ENCODE measurements around the gene LARGE1.

The LARGE1 gene

DNA sequence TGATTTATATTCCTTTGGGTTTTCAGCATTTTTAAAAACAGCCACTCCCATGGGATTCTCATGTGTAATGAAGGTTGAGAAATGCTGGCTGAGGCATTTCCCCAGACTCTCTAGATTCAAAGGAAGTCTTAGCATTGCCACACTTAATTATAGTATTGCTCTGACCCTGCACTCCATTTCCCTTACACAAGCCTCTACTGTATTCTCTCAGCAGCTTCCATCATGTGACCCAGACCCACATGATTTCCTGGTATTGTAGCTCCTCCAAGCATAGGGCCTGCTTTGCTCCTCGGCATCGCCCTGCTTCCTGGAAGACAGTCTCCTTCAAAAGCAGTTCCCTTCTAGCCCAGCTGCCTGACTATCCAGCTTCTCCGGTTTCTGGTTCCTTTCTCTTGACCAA is 261.5 kb downstream of the LARGE1 start:
- DNase-seq (ENCODE audit: low read depth in 2 of 2) = no peak

DNA sequence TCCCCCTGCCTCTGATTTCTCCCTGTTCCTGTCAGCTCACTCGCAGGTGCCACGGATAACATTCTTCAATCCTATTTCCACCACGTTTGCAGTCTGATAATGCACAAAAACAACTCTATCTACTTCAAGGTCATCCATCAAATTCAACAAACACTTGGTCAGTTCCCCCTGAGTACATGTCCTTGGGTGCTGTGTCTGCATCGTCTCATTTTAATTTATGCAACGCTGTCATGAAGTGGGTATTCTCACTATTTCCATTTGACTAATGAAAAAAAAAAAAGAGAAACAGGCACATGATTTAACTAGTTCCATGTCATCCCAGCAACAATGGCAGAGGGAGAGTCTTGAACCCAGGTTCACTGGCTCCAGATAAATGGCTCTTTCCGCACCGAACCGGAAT is 262.6 kb downstream of the LARGE1 start:
- DNase-seq (ENCODE audit: low read depth in 2 of 2) = no peak

DNA sequence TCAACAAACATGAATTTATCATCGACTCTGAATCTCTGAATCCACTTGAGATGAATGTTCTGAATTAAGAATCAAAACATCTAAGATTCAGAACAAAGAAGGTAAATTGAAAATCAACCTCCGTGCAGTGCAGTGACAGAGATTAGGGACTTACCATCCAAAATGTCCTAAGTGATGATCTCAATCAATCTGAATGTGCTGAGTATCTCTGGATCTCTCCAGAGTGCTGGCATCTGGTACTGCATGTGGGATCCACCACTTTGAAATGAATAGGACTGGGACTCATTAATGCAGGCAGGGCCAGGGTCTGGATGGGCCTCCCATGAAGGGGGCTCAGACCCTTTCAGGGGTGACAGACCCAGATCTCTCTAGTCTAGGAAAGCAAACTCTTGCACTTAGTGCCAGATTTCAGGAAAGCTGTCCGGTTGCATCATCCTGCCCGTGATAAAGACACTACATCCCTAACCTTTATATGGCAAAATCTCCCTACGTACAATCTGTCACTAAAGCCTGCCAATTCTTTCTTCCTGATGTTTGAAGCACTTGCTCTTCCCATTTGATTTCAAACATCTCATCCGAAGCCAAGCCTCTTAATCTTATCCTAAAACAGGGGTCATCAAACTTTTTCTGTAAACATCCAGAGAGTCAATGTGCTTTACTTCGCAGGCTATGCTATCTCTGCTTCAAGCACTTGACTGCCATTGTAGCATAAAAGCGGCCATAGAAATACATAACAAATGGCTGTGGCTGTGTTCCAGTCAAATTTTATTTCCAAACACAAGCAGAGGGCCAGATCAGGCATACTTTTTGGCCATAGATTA is 263.3 kb downstream of the LARGE1 start:
- DNase-seq (ENCODE audit: low read depth in 2 of 2) = no peak

DNA sequence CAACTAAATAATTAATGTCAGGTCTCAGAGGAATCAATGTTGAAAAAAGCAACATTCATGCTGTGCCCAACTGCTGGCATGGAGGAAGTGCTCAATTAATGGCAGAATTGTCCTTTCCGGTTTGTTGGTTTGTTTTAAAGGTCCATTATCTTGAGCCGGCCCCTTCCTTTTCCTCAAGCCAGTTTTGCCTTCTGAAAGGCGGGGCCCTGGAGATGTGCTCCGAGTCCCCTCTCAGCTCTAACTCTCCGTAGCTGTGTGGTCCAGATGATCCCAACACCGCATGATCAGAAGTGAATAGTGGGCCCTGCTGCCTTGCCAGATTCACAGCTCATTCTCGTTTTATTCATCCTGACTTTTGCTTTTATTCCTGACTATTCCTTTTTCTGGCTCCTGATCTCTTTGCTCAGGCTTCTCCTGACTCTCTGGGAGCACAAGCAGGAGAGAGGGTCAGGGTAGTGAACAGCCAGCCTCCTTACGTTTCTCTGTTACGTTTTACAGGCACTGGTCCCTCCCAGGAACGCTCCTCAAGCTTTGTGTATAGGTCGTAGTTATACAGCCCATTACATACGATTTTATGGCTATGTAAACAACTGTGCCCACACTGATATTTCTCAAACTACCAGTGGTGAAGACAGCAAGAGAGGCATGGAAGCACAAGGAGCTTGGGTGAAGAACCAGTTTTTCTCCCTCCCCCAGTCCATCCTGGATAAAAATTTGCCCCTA is 265.9 kb downstream of the LARGE1 start:
- no peak for DNase-seq (ENCODE audit: low read depth in 2 of 2)

DNA sequence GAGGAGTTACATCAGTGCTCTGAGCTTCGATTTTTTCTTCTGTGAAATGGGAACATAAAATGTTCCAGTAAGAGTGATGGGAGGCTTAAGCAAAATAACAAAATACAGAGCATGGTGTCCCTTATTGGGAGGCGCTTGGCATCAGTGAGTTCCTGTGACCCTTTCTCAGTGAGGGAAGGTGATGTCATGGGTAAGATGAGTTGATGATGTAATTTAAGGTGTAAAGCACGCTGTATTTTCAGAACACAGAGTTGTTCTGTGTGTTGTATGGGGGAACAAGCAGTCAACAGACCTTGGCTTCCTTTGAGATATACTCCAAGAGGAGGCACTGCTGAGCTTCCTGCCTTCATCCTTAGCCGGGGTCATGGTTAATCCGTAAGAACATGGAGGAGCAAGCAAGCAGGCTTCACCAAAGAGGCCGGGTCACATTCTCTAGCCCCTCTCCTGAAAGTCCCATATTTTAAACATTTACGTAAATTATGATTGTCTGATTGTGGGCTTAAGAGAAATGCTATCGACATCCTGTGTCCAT is 266.7 kb downstream of the LARGE1 start:
- DNase-seq (ENCODE audit: low read depth in 2 of 2) = no peak

DNA sequence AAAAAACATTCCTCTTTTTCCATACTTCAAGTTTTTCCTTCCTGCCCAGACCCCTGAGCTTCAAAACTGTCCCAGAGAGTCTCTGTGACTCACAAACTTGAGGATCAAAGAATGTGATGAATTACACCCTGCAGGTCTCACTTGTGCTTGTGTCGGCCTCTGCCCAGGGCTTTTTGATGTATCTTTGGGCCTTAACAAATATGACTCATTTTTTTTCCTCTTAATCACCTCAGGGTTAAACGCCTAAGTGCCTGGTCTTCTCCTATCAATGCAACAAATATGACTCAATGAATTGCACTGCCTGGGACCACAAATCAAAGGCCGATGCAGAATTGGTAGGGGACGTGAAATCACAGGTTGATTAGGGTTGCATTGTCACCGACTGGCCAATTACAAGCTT is 267.7 kb downstream of the LARGE1 start:
- DNase-seq (ENCODE audit: low read depth in 2 of 2) = no peak

DNA sequence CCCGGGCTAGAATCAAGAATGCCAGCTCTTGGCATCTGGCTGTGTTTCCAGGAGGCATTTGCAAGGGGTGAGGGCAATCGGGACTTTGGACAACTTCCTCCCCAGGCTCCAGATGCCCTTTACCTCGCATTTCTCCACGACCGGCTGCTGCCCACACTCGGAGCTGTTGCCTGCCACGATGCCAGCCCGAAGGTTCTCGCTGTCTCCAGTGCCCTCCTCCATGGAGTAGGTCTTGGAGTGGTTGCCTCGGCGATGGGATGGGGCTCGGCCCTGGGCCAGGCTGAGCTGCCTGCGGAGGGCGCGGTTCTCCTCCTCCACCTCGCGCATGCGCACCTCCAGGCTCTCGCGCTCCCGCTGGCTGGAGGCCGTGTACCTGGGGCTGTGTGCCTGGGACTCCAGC is 270.0 kb downstream of the LARGE1 start:
- DNase-seq (ENCODE audit: low read depth in 2 of 2) = no peak

DNA sequence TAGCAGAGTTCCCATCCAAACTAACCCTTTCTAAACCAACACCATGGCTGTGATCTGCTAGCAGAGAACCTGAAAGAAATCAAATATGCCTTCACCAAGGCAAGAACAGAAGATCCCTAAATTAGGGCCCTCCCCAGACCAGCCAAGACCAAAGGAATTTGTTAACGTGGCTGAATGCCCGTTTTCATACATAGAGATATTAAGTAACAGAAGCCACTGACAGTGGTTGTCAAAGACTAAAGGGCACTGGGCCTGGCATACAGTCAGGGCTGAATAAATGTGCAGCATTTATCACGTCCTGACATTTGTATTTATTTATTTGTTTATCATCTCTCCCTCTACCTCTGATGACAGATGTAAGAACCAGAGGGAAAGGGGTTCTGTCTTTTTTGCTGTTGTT is 271.8 kb downstream of the LARGE1 start:
- no peak for DNase-seq (ENCODE audit: low read depth in 2 of 2)

DNA sequence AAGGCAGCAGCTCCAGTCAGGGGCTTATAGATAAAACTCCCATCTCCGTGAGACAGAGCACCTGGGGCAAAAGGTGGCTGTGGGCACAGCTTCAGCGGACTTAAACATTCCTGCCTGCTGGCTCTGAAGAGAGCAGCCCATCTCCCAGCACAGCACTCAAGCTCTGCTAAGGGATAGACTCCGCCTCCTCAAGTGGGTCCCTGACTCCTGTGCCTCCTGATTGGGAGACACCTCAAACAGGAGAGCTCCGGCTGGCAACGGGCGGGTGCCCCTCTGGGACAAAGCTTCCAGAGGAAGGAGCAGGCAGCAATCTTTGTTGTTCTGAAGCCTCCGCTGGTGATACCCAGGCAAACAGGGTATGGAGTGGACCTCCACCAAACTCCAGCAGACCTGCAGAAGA is 279.4 kb downstream of the LARGE1 start:
- no peak for DNase-seq (ENCODE audit: low read depth in 2 of 2)

DNA sequence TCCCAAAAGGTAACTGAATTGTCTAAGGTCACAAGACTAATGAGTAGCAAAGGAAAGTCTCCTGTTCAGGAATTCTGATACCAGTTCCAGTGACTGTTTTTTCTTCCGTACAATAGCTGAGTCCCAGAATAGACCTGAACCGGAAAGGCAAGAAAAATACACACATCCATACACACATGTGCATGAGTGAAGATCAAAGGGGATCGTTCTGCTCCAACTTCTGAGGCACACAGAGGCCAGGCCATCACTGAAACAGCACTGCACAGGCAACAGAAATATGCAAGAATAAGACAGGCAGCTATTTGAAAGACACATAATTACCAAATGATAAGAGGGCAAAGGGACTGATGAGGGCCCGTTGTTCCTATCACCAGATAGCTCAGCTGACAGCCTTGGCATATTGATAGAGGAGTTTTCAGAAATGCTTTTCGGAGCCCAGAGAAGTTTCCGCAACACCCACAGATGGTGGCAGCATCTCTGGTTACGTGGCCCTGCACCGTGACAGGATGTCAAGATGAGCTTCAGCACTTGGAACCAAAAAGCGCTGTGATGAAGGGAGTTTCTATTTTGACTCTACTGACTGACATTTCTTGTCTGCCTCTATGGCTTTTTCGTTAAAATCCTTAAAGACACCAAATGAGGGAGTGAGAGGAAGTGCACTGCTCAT is 280.6 kb downstream of the LARGE1 start:
- DNase-seq (ENCODE audit: low read depth in 2 of 2) = no peak

DNA sequence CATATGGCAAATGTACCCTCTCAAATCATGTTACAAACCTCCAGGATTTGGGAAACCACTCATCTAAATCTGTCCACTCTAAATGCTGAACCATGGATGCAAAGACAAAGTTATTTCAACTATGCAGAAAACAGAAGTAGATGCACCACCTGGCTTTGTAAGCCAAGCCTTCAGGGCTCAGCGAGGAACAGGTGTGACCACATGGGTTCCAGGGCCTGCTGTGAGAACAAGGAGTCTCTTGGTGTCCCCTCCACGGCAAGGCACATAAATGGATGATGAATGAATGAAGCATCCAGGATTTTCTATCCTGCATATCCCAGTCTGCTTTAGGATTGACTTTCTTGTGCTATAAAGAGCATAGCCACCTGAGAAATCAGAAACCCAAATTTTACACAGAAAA is 284.5 kb downstream of the LARGE1 start:
- no peak for DNase-seq (ENCODE audit: low read depth in 2 of 2)

DNA sequence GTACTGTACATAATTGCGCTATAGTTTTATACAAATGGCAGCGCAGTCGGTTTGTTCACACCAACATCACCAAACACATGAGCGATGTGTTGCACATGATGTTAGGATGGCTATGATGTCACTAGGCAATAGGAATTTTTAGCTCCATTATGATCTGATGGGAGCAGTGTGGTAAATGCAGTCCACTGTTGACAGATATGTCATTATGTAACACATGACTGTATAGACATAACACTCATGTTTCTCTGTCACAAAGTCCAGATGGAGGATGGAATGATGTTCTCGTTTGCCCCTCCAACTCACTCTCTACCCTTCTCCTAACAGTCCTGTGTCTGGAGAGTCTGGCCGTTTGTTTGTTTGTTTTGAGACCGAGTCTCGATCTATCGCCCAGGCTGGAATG is 288.5 kb downstream of the LARGE1 start:
- DNase-seq (ENCODE audit: low read depth in 2 of 2) = no peak

DNA sequence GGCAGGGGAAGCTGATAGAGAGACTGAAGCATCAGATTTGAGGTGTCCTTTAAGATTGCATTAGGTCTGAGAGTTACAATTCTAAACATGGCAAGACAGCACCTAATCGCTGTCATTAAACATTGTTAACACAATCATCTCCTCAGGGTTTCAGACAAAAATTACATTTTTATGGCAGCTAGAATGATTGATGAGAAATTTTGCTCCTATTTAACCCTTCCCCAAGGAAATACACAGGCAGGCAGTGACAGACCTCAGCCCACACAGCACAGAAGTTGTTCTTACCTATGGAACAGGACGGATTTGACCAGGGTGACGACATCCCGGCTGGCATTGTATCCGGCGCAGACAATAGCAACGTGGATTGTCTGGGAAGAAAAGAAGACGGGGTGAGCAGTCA is 294.3 kb downstream of the LARGE1 start:
- DNase-seq (ENCODE audit: low read depth in 2 of 2) = no peak

DNA sequence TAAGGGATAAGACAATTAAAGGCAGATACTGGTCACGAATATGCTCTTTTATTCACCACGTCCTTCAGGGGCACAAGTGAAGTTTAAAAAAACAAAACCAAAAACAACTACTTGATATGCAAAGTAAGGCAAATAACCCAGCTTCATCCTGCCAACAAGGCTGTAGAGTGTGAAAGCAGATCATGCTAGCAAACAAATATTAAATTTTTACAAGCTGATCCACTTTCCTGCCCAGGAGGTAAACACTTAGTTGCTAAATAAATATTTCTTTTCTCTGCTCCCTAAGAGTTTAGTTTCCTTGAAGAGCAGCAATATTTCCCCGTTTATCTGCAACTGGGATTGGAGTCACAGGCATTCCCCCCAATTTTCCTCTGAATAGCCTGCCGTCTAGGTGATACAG is 300.2 kb downstream of the LARGE1 start:
- DNase-seq (ENCODE audit: low read depth in 2 of 2) = no peak

DNA sequence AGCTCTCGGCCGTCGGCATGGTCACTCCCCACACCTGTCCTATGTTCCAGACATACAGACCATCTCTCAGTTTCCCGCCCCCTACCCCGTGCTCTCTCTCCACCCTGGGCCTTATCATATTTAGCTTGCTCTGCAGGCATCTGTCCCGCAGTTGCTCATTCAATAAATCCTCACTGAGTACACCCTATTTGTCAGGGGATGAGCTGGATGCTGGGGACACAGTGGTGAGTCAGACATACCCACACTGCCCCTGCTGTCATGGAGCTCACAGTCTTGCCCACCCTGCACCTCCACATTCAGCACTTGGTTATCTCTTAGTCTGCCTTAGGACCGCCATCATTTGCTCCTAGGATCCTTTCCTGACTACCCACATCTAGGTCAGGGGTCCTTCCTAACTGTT is 313.8 kb downstream of the LARGE1 start:
- DNase-seq (ENCODE audit: low read depth in 2 of 2) = no peak

DNA sequence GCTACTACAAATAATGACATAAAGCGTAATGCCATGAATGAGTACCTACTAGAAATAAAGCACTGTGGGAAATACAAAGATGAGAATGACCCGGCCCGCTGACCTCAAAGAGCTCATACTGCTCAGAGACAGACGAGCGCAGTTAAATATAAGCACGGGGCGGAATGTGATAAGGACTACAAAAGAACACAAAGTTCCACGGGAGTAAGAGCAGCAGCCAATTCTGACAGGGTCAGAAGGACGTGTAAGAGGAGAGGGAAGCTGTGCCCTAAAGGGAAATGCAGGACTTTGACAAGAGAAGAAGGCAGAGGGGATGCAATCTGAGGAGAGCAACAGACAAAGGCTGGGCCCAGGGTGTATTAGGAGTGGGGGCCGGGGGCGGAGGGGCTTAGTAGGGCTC is 314.6 kb downstream of the LARGE1 start:
- no peak for DNase-seq (ENCODE audit: low read depth in 2 of 2)

DNA sequence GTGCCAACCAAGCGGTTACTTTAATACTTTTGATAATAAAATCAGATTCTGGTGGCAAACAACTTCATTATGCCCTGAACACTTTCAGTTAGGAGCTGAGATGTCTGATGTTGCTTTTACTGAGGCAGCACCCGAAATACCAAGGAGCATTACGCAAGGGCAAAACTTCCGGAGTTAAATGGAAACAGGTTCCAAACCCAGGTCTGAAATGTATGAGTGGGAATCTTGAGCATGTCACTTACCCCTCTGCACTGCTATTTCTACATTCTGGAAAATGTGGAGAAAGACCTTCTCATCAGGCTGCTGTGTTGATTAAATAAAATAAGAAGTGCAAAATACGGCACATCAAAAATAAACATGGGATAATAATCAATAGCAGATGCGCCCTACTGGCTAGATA is 315.1 kb downstream of the LARGE1 start:
- DNase-seq (ENCODE audit: low read depth in 2 of 2) = no peak

DNA sequence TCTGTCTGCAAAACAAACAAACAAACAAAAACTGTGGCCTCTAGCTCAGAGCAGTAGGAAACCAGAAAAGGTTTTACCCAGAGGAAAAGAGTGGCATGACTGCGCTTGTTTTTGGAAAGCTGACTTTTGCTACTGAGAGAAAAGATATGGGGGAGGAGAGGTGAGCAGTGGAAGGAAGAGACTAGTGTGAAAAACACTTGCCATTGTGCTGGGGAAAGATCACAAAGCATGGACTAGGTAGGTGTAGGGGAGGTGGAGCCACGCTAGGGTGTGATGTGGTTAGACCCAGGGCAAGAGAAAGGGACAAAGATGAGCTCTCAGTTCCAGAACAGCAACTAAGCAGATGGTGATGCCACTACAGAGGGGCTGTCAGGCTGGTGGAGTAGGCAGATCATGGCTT is 319.2 kb downstream of the LARGE1 start:
- no peak for DNase-seq (ENCODE audit: low read depth in 2 of 2)

DNA sequence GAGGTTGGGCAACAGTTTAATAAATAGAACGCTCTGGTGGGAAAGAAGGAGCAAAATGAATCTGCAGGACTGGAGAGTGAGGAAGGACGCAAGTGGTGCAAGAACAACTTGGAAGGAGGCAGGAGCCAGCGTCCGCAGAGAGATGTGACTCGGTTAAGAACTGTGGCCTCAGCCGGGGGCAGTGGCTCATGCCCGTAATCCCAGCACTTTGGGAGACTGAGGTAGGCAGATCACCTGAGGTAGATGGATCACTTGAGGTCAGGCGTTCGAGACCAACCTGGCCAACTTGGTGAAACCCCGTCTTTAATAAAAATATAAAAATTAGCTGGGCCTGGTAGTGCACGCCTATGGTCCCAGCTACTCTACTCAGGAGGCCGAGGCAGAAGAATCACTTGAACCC is 319.7 kb downstream of the LARGE1 start:
- no peak for DNase-seq (ENCODE audit: low read depth in 2 of 2)

DNA sequence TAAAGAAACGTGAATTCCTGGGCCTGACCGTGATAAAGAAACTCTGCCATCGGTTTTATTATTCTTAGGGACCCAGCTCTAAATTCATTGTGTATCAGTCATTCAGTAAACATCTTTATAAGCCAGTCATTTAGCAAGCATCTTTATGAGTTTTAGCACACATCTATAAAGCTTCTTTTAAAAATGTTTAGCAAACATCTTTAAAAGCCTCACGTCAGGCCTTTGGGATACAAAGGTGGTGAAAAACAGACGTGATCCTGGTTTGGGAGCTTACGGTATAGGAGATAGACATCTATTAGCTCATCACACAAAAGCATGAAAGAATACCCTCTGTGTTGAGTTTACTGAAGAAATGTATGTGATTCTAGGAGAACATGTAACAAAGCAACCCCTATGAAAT is 320.2 kb downstream of the LARGE1 start:
- DNase-seq (ENCODE audit: low read depth in 2 of 2) = no peak

DNA sequence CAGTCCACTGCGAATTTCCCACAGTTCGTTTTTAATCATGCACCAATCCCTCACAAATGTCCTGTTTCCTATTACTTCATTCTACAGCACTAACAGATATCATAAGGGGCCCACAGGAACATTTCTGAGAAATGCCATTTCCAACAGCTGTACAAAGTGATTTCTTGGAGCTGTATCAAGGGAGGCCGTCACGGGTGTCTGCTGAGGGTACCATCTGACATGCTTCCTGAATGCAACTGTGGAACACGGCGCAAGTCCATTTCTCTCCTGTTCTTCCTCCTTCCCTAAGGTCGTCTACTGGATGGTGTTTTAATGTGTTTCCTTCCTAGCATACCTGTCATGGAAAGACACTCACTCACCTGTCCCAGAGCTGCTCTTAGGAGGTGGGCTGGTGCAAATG is 320.7 kb downstream of the LARGE1 start:
- DNase-seq (ENCODE audit: low read depth in 2 of 2) = no peak

DNA sequence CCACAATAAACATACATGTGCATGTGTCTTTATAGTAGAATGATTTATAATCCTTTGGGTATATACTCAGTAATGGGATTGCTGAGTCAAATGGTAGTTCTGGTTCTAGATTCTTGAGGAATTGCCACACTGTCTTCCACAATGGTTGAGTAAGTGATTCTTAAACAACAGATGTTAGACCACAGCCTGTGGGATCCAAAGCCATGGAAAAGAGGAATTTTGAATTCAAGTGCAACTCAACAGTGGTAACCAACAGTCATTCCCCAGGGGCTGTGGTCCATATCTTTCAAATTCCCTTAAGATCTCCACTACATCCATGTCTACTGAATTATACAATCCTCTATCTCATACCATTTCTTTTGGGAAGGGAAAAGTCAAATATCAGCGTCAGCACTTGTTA is 321.5 kb downstream of the LARGE1 start:
- no peak for DNase-seq (ENCODE audit: low read depth in 2 of 2)

Data from stimulated activated CD8-positive, alpha-beta memory T cell treated with anti-CD3 and anti-CD28 coated beads, Interleukin-15, amount 100 ng/mL, for 48 hours (primary cell).